ENCODE data around the gene PDXDC1.
"Not testable (repeated sequence)": the region's sequence is repeated elsewhere in the genome, so short reads cannot be mapped to it uniquely, and the experiment has no call there.

PDXDC1 gene

DNA sequence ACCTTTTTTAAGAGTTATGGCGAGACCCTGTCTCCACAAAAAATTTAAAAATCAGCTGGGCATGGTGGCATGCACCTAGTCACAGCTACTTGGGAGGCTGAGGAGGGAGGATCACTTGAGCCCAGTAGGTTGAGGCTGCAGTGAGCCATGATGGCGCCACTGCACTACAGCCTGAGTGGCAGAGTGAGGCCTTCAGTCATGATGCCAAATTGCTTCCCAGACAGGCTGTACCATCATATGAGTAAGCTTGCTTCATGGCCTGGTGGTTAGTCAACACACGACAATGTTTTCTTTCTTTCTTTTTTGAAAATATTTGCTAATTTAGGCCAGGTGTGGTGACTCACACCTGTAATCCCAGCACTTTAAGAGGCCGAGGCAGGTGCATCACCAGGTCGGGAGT lies 68.5 kb downstream of the PDXDC1 start:
- DNase-seq = no peak

GRCh38 chr16:15044286-15044685 lies 69.5 kb downstream of the PDXDC1 start:
- DNase-seq = no peak

DNA sequence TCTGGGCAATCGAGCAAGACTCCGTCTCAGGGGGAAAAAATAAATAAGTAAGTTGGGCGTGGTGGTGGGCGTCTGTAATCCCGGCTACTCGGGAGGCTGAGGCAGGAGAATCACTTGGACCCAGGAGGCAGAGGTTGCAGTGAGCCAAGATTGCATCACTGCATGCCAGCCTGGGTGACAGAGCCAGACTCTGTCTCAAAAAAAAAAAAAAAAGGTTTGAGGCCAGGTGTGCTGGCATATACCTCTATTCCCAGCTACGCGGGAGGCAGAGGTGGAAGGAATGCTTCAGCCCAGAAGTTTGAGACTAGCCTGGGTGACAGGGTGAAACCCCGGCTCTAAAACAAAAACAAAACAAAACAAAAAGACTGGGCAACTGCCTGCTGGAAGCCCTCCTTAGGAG lies 70.4 kb downstream of the PDXDC1 start:
- DNase-seq = not testable (repeated sequence)

- no peak for DNase-seq
Observed at GRCh38 chr16:15046692-15047376, 72.0 kb downstream of the PDXDC1 start.

- DNase-seq = no peak
Observed at GRCh38 chr16:15049581-15050180, 74.9 kb downstream of the PDXDC1 start.

DNA sequence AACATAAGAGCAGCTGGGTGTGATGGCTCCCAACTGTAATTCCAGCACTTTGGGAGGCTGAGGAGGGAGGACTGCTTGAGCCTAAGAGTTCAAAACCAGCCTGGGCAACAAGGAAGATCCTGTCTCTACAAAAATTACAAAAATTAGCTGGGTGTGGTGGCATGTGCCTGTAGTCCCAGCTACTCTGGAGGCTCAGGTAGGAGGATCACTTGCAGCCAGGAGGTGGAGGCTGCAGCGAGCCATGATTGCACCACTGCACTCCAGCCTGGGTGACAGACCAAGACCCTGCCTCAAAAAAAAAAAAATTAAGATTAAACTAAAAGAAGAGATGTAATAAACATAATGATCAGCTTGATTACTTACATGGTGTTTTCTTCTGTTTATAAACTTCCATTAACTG lies 75.6 kb downstream of the PDXDC1 start:
- not testable (repeated sequence) for DNase-seq

- no peak for DNase-seq
Observed at GRCh38 chr16:15051387-15051951, 76.6 kb downstream of the PDXDC1 start.

DNA sequence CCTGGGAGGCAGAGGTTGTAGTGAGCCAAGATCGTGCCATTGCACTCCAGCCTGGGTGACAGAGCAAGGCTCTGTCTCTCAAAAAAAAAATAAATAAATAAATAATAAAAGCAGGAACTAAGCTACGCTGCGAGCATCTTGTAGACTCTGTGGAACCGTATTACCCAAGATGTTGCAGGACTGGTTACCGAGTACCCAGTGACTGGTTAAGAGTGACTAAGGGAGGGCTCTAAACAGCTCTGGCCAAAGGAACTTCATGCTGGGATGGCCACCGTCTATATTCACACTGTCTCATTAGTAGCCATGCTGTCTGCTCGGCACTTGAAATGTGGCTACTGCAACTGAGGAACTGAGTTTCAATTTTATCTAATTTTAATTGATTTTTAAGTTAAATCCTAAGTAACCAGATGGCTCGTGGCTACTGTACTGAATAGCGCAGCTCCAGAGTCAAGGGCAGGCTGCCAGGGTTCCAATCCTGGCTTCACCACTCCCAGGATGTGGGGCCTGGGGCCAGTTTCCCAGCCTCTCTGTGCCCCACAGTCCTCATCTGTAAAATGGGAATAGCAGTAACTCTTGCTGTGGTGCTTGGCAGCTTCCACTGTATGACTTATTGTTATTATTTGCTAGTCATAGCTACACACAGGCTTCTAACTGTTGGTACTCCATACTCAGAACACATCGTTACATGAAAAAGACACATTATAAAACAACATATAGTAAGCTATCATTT lies 78.1 kb downstream of the PDXDC1 start:
- no peak for DNase-seq

- DNase-seq = no peak
Observed at GRCh38 chr16:15053904-15054303, 79.1 kb downstream of the PDXDC1 start.

DNA sequence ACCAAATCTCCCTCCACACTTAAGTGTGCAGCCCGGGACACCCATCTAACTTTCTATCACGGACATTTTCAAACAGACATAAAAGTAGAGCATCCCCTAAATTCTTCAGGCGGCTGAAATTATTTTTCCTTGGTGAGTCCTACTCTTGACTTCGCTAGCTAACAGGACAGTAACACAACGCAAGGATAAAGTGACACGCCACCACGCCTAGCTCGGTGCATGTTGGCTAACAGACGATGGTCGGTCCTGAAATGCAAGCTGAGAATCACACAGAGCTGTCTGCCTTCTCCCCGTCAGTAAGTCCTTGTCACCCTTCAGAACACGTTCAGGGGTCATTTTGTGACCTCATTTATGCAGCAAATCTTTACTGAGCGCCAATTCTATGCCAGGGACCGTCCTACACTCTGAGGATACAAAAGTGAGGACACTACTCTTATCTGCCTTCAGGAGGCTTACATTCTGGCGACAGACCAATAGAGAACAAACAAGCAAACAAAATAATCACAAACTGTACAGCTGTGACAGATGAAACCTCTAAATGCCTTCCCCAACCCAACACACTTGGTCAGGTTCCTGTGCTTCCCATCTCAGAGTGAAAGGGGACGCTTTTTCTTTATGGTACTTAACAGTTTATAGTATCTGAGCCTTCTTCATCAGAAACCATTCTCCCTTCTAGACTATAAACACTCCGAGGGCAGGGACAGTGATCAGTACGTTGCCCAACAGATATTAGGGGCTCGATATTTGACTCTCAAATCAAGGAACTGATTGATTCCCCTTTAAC lies 79.7 kb downstream of the PDXDC1 start:
- no peak for DNase-seq

GRCh38 chr16:15055141-15056053 lies 80.6 kb downstream of the PDXDC1 start:
- no peak for DNase-seq

- no peak for DNase-seq
Observed at GRCh38 chr16:15057681-15058417, 83.0 kb downstream of the PDXDC1 start.

GRCh38 chr16:15059324-15059723 lies 84.5 kb downstream of the PDXDC1 start:
- no peak for DNase-seq

DNA sequence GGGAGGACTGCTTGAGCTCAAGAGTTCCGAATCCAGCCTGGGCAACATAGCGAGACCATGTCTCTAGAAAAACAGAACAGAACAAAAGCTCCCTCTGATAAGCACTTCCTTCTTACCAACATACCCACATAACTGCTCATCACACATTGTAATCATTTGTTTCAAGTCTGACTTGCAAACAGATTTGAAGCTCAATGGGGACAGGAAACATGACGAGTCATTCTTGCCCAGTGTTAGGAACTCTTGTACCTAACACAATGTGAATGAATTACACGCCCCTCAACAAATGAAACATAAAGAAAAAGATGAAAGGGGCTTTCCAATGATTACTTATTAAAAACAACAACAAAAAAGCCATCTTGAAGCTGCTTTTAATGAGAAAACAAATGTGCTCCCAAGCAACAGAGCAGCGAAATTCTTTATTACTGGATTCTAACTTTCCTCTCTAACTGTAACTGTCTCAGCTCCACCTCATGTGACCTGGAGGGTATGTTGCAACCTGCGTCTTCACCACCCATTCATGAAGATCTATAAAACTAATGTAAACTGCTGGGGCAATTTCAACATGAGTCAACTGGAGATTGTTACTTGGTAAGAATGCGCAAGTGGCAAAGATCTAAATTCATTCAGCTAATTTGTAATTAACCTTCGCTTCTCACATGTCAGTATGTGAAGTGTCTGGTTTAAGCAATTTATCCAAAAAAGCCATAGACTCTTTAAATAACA lies 87.4 kb downstream of the PDXDC1 start:
- DNase-seq = not testable (repeated sequence)

GRCh38 chr16:15065961-15066360 lies 91.1 kb downstream of the PDXDC1 start:
- DNase-seq = not testable (repeated sequence)

- DNase-seq = not testable (repeated sequence)
Observed at GRCh38 chr16:15066690-15067089, 91.9 kb downstream of the PDXDC1 start.

GRCh38 chr16:15071013-15071412 lies 96.2 kb downstream of the PDXDC1 start:
- not testable (repeated sequence) for DNase-seq

- not testable (repeated sequence) for DNase-seq
Observed at GRCh38 chr16:15071916-15072769, 97.3 kb downstream of the PDXDC1 start.

GRCh38 chr16:15073101-15073500 lies 98.3 kb downstream of the PDXDC1 start:
- no peak for DNase-seq

All from NCI-H446 treated with DMSO at 0.1 percent for 48 hours (cell line).